Endometrial microvascular endothelial cells (primary cell): Measurements from ENCODE around the gene KIF26B. TPM values are rescaled to one million over a fixed set of nuclear protein-coding genes. Genes with fewer than 3 reads are reported as not detected.

Experiments used
- in situ Hi-C: cut with HindIII; loops from 2 replicates; pipeline ENCODE4 v1.10.0; 2017; ENCODE audit warnings: low sequenced_read_pairs, low pct_unique_long_range_greater_than_20kb; ENCODE audit errors: inconsistent ontology term
- total RNA-seq: library from RNA; depleted of rRNA; stranded (reverse); fragments of >200 nt; gene quantifications from one replicate; pipeline ENCODE4 v1.2.3, GENCODE V29; 2015; ENCODE audit errors: inconsistent ontology term

The KIF26B gene
- total RNA-seq, 1 donor from 2014 or later: not detected

DNA sequence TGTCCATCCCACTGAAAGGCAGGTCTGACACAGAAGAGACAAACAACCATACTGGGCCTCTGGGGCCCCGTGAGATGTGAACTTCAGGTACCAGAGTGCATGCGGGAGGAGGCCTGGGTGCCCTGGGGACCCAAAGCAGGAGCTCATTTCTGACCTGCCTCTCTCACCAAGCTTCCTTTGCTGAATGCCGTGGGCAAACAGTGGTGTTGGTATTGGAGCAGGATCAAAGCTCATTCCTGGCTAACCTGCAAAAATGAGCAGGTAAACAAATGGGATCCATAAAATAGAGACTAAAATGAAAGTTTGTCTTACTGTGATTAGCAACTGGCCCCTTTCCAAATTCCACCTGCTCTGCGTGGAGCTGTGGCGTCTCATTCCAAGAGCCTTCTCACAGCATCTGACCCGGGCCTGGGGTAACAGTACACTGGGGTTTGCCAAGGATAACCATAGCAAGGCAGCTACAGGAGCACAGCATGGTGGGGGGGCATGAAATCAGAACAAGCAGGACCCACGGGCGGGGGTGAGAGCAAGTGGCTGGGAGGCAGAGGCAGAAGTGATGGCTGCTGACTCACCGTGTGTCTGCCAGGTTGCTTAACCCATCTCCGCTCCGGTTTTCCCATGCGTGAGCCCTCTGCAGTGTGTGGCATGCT lies 103.6 kb downstream of the KIF26B start:
- in situ Hi-C loops: no loop called here

DNA sequence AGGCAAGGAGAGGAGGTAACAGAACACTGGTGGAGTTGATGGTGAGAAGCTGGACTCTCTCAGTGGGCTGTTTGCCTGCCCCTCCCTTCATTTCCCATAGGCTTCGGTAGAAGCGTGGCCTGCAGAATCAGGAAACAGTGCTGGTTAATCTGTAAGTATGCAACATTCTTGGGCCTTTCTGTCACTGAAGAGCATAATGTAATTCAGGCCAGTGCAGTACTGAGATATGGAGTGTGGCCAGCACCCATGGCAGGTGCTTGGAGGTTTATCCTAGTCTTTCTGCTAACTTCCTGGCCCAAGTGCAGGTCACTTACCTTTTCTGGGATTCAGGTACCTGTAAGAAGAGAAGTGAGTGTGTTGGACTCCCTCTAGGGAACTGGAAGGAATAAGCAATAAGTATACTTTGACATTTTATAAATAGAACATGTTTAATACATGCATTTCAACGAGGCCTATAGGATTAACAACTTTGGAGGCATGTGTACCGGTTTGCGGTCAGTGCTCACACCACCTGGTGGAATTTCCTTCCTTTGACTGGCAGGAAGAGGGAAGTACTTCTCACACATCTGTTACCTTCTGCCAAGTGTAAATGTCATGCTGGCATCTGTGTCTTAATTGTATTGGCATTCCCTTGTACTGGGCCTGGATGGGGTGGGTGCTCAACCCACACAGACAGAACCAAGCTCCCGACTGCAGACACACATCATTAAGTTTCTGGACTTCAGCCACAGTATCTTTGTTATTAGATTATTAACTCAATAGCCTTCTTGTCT lies 105.5 kb downstream of the KIF26B start:
- in situ Hi-C loops: no loop called here

DNA sequence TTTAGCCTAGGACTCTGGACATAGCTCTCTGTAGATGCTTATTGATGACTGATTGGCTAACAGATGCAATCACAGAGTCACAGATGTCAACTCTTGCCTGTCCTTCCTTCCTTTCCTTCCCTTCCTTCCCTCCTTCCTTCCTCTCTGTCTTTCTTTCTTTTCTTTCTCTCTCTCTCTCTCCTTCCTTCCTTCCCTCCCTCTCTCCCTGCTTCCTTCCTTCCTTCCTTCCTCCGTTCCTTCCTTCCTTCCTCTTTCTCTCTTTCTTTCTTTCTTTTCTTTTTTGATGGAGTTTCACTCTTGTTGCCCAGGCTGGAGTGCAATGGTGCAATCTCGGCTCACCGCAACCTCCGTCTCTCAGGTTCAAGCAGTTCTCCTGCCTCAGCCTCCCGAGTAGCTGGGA lies 106.1 kb downstream of the KIF26B start:
- in situ Hi-C loops: no loop called here

DNA sequence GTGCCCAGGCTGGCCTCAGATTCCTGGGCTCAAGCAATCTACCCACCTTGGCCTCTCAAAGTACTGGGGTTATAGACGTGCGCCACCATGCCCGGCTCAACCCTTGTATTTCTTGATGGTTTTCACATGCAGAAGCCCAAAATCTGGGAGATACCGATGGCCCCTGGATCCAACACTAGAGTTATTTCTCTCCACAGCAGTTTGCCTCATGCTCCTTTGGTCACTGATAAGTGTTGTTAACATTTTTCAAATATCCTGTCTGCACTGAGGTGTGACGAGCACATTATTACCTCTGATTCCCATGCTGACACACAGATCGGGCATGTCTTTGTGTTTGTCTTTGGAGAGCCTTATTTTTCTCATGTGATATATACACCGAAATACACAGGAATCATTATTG lies 107.0 kb downstream of the KIF26B start:
- in situ Hi-C loops: no loop called here

DNA sequence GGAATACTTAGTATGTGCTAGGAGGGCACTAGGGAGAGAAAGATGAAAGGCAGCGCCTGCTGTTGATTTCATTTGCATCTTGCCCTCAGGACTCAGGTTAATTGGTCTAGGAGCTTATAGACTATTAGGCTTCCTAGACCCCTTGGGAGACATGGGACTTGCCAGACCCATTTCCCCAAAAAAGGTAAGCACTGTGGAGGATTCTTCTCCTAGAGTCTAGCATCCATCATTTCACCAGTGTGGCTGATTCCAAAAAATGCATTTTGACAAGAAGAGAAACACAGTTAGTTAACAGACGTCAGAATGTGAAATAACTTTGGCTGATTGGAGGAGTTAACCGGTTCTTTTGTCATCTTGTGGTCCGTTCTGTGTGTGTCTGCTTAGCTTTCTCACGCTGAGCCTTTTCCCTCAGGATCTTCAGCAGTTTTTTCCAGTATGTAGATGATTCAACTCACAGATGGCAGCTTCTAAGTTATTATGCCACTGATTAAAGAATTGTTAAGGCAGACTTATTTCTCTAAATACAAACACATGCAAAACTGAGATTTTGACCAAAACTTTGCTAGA lies 108.8 kb downstream of the KIF26B start:
- in situ Hi-C loops: no loop called here

DNA sequence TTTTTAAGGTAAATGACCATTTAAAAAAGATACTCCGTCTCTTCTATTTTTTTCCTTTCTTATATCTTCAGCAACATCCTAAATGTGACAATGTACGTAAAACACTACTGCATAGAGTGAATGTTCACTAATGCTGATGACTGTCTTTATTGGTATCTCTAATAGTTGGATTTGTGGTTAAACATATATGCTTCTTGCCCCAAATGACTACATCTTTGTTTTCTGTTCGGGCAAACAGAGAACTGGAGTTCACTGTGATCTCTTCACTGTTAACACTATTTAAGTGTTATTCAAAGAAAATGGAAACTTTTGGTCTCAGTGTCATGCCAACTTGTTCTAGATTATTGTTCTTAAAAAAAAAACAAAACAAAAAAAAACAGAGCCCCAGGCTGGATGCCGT lies 109.4 kb downstream of the KIF26B start:
- in situ Hi-C loops: no loop called here

DNA sequence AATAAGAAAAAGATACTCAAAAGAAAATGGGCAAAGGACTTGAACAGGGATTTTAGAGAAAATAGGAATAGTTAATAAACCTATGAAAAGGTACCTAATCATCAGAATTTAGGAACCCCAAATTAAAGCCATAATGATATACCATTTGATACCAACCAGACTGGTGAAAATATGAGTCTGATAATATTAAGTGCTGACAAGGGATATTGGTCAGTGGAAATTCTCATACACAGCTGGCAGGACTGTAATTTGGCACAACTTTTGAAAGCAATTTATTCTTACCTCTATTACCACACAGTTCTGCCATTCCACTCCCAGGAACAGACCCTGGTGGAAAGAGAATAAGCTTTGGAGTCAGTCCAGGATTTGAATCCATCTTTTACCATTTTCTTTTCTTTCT lies 111.3 kb downstream of the KIF26B start:
- in situ Hi-C loops: no loop called here

DNA sequence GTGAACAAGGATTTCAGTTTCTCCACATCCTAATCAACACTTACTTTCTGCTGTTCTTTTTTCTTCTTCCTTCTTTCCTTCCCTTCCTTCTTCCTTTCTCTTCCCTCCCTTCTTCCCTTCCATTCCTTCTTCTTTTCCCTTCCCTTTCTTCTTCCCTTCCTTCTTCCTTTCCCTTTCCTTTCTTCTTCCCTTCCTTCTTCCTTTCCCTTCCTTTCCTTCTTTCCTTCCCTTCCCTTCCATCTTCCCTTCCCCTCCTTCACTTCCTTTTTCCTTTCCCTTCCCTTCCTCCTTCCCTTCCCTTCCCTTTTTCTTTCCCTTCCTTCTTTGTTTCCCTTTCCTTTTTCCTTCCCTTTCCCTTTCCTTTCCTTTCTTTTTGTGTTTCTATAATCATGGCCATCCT lies 115.3 kb downstream of the KIF26B start:
- in situ Hi-C loops: no loop called here

DNA sequence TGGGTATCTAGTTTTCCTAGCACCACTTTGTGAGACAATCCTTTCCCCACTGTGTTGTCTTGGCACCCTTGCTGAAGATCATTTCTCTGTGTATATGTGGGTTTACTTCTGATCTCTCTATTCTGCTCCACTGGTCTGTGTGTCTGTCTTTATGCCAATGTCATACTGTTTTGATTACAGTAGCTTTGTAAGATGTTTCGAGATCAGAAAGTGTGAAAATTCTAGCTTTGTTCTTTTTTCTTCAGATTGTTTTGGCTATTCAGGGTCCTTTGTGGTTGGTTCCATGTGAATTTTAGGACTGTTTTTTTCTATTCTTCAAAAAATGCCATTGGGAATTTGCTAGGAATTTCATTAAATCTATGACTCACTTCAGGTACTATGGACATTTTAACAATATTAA lies 116.2 kb downstream of the KIF26B start:
- in situ Hi-C loops: no loop called here

DNA sequence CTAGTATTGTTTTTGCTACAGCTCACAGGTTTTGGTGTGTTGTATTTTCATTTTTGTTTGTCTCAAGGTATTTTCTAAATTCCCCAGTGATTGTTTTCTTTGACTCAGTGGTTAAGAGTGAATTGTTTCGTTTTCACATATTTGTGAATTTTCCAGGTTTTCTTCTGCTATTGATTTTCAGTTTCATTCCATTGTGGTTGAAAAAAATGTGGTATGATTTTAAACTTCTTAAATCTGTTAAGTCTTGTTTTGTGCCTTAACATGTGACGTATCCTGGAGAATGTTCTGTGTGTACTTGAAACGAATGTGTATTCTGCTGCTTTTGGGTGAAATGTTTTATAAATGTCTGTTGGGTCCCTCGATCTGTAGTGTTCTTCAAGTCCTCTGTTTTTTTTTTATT lies 117.9 kb downstream of the KIF26B start:
- in situ Hi-C loops: no loop called here

DNA sequence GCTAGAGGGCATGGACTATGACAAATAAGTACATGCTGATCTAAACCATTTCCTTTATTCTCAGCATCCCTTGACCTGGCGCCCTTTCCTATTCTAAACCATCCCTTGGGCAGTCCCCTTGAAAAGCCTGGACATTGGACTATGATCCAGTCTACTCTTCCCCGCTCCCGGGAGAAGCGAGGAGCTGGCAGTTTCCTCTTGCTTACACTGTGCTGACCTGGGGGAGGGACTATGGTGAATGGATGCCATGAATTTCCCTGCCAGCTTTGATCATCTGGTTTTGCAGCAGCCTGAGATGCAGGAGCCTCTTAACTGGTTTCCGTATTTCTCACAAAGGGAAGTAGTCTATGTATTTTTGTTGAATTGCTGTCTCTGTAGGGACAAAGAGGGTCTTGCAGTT lies 121.7 kb downstream of the KIF26B start:
- in situ Hi-C loops: no loop called here

DNA sequence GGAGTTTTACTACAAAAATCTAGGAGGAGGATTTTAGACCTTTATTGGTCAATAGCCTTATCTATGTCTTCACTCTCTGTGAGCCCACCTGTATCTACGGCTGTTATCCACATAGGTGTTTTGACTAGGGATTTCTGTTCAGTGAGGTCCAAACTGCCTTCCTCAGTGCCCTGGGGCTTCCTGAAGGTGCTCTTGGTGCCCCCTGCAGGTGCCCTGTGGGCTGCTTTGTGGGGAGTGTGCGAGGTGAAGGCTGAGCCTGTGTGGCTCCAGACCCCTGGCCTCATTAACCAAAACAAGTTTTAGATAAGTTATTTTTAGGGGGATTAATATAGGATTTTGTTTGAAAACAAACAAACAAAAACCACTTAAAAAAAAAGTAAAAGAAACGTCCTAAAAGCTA lies 122.5 kb downstream of the KIF26B start:
- in situ Hi-C loops: no loop called here

DNA sequence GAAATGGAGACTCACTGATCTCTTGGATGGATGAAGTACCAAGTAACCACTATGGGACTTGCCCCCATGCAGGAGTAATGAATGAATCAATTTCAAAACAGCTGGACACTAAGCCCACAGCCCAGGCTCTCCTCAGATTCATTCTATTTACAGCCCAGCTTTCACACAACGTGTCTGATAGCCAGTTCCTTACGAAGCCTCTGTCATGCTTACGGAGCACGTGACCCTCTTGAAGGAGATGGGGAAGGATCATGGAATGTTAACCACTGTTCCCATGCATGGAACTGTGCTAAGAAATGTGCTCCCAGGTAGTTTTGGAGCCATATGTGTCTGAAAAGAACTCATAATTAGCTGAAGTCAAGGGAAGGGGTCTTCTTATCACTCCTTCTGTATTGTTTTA lies 124.1 kb downstream of the KIF26B start:
- in situ Hi-C loops: no loop called here

DNA sequence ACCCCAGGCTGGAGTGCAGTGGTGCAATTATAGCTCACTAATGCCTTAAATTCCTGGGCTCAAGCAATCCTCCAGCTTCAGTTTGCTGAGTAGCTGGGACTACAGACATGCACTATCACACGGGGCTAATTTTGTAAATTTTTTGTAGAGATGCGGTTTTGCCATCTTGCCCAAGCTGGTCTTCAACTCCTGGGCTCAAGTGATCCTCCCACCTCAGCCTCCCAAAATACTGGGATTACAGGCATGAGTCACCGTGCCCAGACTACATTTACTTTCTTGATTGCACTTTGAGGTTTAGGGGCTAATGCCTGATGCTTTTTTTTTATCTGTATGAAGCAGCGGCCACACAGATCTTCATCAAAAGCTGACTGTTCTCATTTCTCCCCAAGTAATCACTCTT lies 124.6 kb downstream of the KIF26B start:
- in situ Hi-C loops: no loop called here

DNA sequence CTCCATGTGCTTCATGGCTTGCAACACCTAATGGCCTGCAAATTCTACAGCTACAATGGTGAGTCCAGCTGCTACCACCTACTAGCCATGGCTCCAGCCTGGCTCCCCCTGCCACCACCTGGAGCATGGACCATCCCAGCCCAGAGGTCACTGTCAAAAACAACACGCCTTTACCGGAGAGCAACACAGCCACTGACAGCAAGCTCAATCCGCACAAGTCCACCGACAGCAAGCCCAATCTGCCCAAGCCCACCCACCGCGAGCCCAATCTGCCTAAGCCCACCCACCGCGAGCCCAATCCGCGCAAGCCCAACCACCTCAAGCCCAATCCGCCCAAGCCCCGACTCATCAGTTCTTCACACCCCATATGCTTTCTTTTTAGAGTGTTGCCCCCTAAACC lies 128.2 kb downstream of the KIF26B start:
- in situ Hi-C loops: no loop called here

DNA sequence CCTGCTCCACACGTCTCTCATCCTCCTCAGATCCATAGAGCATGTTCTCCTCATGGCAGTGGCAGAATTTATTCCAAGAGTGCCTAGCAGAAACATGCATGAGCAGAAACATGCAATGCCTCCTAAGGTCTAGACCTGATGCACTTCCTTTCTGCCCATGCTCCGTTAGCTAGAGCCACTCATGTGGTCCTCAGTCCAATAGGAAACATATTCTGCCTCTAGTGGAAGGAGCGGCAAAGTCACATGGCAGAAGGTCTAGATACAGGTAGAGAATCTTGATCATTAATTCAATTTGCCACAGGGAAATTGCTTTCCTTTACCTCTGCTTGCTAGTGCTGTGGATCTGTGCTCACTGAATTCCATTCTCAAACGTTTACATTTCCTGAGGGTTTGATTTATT lies 130.4 kb downstream of the KIF26B start:
- in situ Hi-C loops: no loop called here

DNA sequence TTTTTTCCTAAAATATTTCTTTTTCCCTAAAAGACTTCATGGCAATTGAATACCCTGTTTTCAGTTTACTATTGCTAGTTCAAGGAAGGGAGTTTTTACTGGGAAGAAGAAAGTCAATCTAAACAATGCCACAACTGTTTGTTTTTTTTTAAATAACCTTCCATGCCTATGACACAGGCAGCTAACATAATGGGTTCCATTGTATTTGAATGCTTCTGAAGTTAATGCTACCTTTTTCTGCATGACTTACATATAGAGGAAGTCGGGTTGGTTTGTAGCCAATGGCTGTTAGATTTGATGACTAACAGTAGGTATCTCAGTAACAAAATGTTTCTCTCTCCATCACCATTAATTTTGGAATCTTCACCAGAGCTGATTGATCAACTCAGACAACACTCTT lies 134.0 kb downstream of the KIF26B start:
- in situ Hi-C loops: no loop called here

DNA sequence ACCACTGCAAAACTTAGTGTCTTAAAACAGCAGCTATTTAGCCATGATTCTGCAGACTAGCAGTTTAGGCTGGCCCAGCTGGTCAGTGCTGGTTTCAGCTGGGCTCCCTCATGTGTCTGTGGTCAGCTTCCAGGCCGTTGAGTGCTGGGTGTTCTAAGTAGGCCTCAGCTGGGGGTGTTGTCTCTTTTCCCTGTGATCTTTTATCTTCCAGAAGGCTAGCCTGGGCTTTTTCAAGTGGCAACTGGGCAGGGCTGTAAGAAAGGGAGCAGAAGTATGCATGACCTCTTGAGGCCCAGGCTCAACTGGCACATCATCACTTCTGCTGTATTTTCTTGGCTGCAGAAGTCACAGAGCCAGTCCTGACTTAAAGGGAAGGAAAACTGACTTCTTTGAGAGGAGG lies 136.1 kb downstream of the KIF26B start:
- in situ Hi-C loops: no loop called here

DNA sequence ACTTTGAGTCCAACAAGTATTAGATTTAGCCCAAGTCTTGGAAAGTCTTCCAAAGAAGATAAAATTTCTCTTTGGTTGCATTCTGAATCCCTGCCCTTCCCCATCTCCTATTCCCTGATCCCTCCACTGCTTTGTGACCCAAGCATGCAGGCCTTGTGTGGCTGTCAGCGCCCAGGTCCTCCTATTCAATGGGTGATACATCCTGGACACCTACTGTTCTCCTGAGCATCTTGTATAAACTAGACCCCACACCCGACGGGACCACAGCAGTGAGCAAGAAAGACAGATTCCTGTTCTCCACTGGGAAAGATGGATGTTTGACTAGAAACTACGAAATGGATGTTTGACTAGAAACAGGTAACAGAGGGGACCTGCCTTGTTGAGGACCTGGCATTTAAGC lies 136.6 kb downstream of the KIF26B start:
- in situ Hi-C loops: no loop called here

DNA sequence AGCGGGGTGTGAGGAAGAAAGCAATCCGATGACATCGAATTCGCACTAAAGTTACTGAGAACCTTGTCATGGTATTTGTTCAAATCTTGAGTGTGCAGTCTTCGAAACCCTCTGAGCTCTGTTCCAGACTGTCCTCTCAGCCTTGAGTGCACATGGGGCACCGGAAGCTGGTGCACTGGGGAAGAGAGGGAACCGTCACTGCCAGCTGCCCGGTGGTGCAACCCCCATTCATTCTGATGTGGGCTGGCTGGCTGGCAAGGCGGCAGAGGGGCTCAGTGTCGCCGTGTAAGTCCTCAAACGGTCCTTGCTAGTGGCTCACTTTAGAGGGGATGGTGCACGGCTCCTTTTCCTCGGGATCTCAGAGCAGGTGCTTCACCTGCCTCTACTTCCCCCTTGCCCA lies 137.4 kb downstream of the KIF26B start:
- in situ Hi-C loops: no loop called here
